Prostate gland (tissue), 2 donors: ENCODE results near the gene CACNA1B. TPM values are rescaled to one million over a fixed set of nuclear protein-coding genes. Genes with fewer than 3 reads are reported as not detected.

Experiments used
- DNase-seq: peaks from one replicate; pipeline ENCODE4 v3.0.0-alpha.2; 2019; ENCODE audit warnings: low spot score
- H3K27ac ChIP-seq, 2 donors: fragments of 200-600 bp; sonication (generic); 2 replicates each; pipeline ENCODE4 v1.5.1; 2017 to 2019
- H3K27me3 ChIP-seq: fragments of 200-600 bp; sonication (generic); replicated peaks from 2 replicates; pipeline ENCODE4 v1.5.1; 2019; ENCODE audit not compliant: insufficient read depth
- H3K36me3 ChIP-seq, 2 donors: fragments of 200-600 bp; sonication (generic); 1 replicate in 1 of 2; 2 replicates in 1 of 2; pipeline versions ENCODE4 v1.5.1 to v1.8.1; 2017 to 2019
- H3K4me1 ChIP-seq: fragments of 200-600 bp; sonication (generic); replicated peaks from 2 replicates; pipeline ENCODE4 v1.5.1; 2019
- H3K4me3 ChIP-seq, 2 donors: fragments of 200-600 bp; sonication (generic); 2 replicates each; pipeline ENCODE4 v1.5.1; 2017 to 2019
- H3K9me3 ChIP-seq: fragments of 200-600 bp; sonication (generic); 2 replicates; pipeline ENCODE4 v1.5.1; 2017
- CTCF ChIP-seq, 4 experiments: fragments of 200-600 bp in 2 of 4; fragments of 450-650 bp in 2 of 4; sonication (generic) in 2 of 4; IDR thresholded peaks; 1 replicate in 3 of 4; 2 replicates in 1 of 4; pipeline ENCODE4 v1.5.1; 2016 to 2019; ENCODE audit warnings: antibody characterized with exemption in 4 of 4, mild to moderate bottlenecking in 2 of 4, moderate library complexity in 2 of 4
- POLR2A ChIP-seq: fragments of 450-650 bp; IDR thresholded peaks from one replicate; pipeline ENCODE4 v1.6.1; 2016; ENCODE audit warnings: antibody characterized with exemption, mild to moderate bottlenecking
- POLR2AphosphoS5 ChIP-seq: sonication (generic); formaldehyde crosslinking; IDR thresholded peaks from one replicate; pipeline ENCODE4 v1.6.1; 2017; ENCODE audit warnings: antibody characterized with exemption
- WGBS: methylation state at CpG from one replicate; pipeline ENCODE4 v1.1.5; 2018; 5-methylcytosine and 5-hydroxymethylcytosine counted together
- intact Hi-C: fragments of 100-400 bp; cut with DNase I; formaldehyde crosslinking; loops from one replicate; pipeline ENCODE4 v1.14.2; 2022
- total RNA-seq, 2 donors: library from RNA; depleted of rRNA; stranded (reverse); fragments of >200 nt; gene quantifications; one replicate each; pipeline ENCODE4 v1.1.0, GENCODE V29; 2016

Gene CACNA1B
- total RNA-seq, 2 donors from 2014 or later = 0.36 to 6.0 TPM

GRCh38 chr9:138071292-138071691, 193.7 kb downstream of the CACNA1B start:
- TF ChIP-seq CTCF (IDR thresholded peaks at IDR 0.05) = no peak
- no peak for TF ChIP-seq POLR2A
- no peak for TF ChIP-seq POLR2AphosphoS5
- no peak overlapping the region for H3K27ac ChIP-seq
- WGBS = 92% methylated on average over 14 of the region's 14 CpGs
- no peaks in the 10 kb centered on the region for H3K9me3 ChIP-seq
- no peak for DNase-seq
- H3K27me3 ChIP-seq = no peaks in the 10 kb centered on the region
- intact Hi-C loops = no loop called here
- H3K4me1 ChIP-seq = no peaks in the 10 kb centered on the region
- no peaks in the 10 kb centered on the region for H3K36me3 ChIP-seq
- no peak overlapping the region for H3K4me3 ChIP-seq

DNA sequence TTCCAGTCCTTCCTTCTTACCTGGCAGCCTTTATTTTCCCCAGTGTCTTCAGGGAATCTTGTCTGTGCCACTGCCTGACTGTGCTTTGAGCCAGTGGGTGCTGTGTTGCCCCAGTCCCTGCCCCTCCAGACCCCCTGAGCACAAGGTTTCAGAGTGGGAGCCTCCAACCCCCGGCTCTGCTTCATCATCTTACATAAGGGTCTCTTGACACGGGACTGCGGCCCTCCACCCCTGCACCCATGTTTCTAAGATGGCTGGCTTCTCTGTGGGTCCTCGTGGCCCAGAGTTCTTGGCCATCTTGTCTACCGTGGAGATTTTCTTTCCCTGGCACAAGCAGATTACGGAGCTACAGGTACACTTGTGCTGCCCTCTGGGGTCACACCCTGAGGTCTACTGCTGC, 194.1 kb downstream of the CACNA1B start:
- Histone ChIP-seq H3K27ac (no peak overlapping the region), H3K36me3 (no peaks in the 10 kb centered on the region), H3K27me3 (no peaks in the 10 kb centered on the region), H3K4me1 (no peaks in the 10 kb centered on the region), H3K9me3 (no peaks in the 10 kb centered on the region), H3K4me3 (no peak overlapping the region)
- DNase-seq = no peak
- intact Hi-C loops = no loop called here
- TF ChIP-seq POLR2AphosphoS5 (no peak), POLR2A (no peak), CTCF (IDR thresholded peaks at IDR 0.05) (no peak)
- WGBS = 86% methylated on average over 6 of the region's 6 CpGs

GRCh38 chr9:138072161-138072842, 194.7 kb downstream of the CACNA1B start:
- H3K9me3 ChIP-seq = no peaks in the 10 kb centered on the region
- intact Hi-C loops = no loop called here
- no peaks in the 10 kb centered on the region for H3K36me3 ChIP-seq
- H3K4me3 ChIP-seq = no peak overlapping the region
- no peak for DNase-seq
- H3K27ac ChIP-seq = no peak overlapping the region
- WGBS = 61% methylated on average over 12 of the region's 12 CpGs
- H3K27me3 ChIP-seq = no peaks in the 10 kb centered on the region
- H3K4me1 ChIP-seq = no peaks in the 10 kb centered on the region
- no peak for TF ChIP-seq POLR2AphosphoS5
- no peak for TF ChIP-seq CTCF (IDR thresholded peaks at IDR 0.05)
- no peak for TF ChIP-seq POLR2A

GRCh38 chr9:138072897-138073296, 195.3 kb downstream of the CACNA1B start:
- no peaks in the 10 kb centered on the region for H3K9me3 ChIP-seq
- DNase-seq = no peak
- TF ChIP-seq POLR2A (no peak), POLR2AphosphoS5 (no peak), CTCF (IDR thresholded peaks at IDR 0.05) (no peak)
- intact Hi-C loops = no loop called here
- WGBS = 46% methylated on average over 5 of the region's 9 CpGs
- H3K36me3 ChIP-seq = no peaks in the 10 kb centered on the region
- H3K4me3 ChIP-seq = no peak overlapping the region
- no peaks in the 10 kb centered on the region for H3K4me1 ChIP-seq
- no peak overlapping the region for H3K27ac ChIP-seq
- no peaks in the 10 kb centered on the region for H3K27me3 ChIP-seq

DNA sequence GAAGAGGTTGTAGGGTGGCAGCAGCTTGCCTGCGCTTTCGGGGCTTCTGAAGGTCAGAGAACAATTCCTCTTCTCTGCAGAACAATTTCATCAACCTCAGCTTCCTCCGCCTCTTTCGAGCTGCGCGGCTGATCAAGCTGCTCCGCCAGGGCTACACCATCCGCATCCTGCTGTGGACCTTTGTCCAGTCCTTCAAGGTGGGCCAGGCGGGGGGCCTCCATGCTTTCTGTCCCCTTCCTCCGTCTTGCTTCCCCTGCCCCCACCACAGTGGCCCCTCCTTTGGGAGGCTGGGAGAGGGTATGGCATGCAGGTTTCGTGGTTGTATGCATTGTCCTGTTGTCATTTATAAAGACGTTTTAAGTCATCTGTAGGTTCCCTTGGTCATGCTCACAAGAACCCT, 195.8 kb downstream of the CACNA1B start:
- no peaks in the 10 kb centered on the region for H3K27me3 ChIP-seq
- no peaks in the 10 kb centered on the region for H3K9me3 ChIP-seq
- no peak overlapping the region for H3K4me3 ChIP-seq
- no peaks in the 10 kb centered on the region for H3K4me1 ChIP-seq
- no peak for TF ChIP-seq CTCF (IDR thresholded peaks at IDR 0.05)
- TF ChIP-seq POLR2AphosphoS5 = no peak
- TF ChIP-seq POLR2A = no peak
- DNase-seq = no peak
- no peak overlapping the region for H3K27ac ChIP-seq
- intact Hi-C loops = no loop called here
- H3K36me3 ChIP-seq = no peaks in the 10 kb centered on the region
- 88% methylated on average over 12 of the region's 12 CpGs for WGBS
